ENCODE data around the gene PDE4B.

DNA sequence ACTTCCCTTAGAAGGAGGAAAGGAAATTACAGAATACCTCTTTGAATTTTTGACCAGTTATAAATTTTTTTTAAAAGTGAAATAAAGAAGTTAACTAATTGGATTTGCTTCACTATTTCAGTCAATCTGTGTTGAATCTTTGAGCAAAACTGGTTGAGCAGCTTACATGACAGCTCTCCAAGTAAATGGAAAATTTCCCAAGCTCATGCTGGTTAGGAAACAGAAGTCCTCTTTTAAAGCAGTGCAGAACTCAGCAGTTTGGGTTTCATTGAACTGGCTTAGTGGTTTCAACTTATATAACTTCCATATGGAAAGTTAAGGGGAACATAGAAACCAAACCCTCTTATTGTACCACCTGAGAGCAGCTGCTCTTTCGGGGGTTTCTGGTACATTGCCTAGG lies 250.5 kb downstream of the PDE4B start:
- TF ChIP-seq, protein P1, sequence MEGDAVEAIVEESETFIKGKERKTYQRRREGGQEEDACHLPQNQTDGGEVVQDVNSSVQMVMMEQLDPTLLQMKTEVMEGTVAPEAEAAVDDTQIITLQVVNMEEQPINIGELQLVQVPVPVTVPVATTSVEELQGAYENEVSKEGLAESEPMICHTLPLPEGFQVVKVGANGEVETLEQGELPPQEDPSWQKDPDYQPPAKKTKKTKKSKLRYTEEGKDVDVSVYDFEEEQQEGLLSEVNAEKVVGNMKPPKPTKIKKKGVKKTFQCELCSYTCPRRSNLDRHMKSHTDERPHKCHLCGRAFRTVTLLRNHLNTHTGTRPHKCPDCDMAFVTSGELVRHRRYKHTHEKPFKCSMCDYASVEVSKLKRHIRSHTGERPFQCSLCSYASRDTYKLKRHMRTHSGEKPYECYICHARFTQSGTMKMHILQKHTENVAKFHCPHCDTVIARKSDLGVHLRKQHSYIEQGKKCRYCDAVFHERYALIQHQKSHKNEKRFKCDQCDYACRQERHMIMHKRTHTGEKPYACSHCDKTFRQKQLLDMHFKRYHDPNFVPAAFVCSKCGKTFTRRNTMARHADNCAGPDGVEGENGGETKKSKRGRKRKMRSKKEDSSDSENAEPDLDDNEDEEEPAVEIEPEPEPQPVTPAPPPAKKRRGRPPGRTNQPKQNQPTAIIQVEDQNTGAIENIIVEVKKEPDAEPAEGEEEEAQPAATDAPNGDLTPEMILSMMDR (conservative IDR thresholded peaks at IDR 0.05; ENCODE audit: low read depth, low read length): no peak
- TF ChIP-seq EZH2phosphoT487 (IDR thresholded peaks at IDR 0.05; ENCODE audit: borderline replicate concordance, low read length) (no peak), EZH2 (IDR thresholded peaks at IDR 0.05; ENCODE audit: low read length, unreplicated experiment) (no peak)

Data from PC-3 (cell line).